ENCODE results near the gene REXO1.

REXO1 gene

GRCh38 chr19:1845642-1846041 lies 2.6 kb downstream of the REXO1 start:
- FAIRE-seq: no peak

GRCh38 chr19:1845125-1845515 lies 3.2 kb downstream of the REXO1 start:
- no peak for FAIRE-seq

GRCh38 chr19:1844513-1845124 lies 3.7 kb downstream of the REXO1 start:
- no peak for FAIRE-seq

GRCh38 chr19:1843646-1844394 lies 4.5 kb downstream of the REXO1 start:
- FAIRE-seq: no peak

GRCh38 chr19:1843116-1843515 lies 5.2 kb downstream of the REXO1 start:
- no peak for FAIRE-seq

GRCh38 chr19:1841209-1841924 lies 6.9 kb downstream of the REXO1 start:
- FAIRE-seq: no peak

GRCh38 chr19:1840541-1841115 lies 7.7 kb downstream of the REXO1 start:
- FAIRE-seq: no peak

GRCh38 chr19:1839658-1840540 lies 8.4 kb downstream of the REXO1 start:
- no peak for FAIRE-seq

- no peak for FAIRE-seq
Observed at GRCh38 chr19:1837625-1838105, 10.6 kb downstream of the REXO1 start.

- no peak for FAIRE-seq
Observed at GRCh38 chr19:1837222-1837565, 11.1 kb downstream of the REXO1 start.

GRCh38 chr19:1836458-1837221 lies 11.6 kb downstream of the REXO1 start:
- no peak for FAIRE-seq

GRCh38 chr19:1833540-1833939 lies 14.7 kb downstream of the REXO1 start:
- FAIRE-seq: no peak

GRCh38 chr19:1832046-1832663 lies 16.1 kb downstream of the REXO1 start:
- FAIRE-seq: no peak

GRCh38 chr19:1830978-1831377 lies 17.3 kb downstream of the REXO1 start:
- no peak for FAIRE-seq

- FAIRE-seq: no peak
Observed at GRCh38 chr19:1830568-1830967, 17.7 kb downstream of the REXO1 start.

GRCh38 chr19:1829958-1830357 lies 18.3 kb downstream of the REXO1 start:
- FAIRE-seq: no peak

- no peak for FAIRE-seq
Observed at GRCh38 chr19:1828279-1829238, 19.7 kb downstream of the REXO1 start.

GRCh38 chr19:1827566-1828278 lies 20.6 kb downstream of the REXO1 start:
- FAIRE-seq: no peak

All from A204.1 (cell line).